Vagina (tissue), 2 donors: ENCODE results near the gene ARHGEF39. TPM values are rescaled to one million over a fixed set of nuclear protein-coding genes. Genes with fewer than 3 reads are reported as not detected.

Experiments used
- DNase-seq, 2 donors: peaks; one replicate each; pipeline ENCODE4 v3.0.0-alpha.2; 2017; ENCODE audit errors: extremely low spot score in 2 of 2
- H3K27ac ChIP-seq: fragments of 200-600 bp; sonication (generic); one replicate; pipeline ENCODE4 v1.5.1; 2019
- H3K27me3 ChIP-seq: fragments of 200-600 bp; sonication (generic); one replicate; pipeline ENCODE4 v1.5.1; 2019
- H3K36me3 ChIP-seq, 2 donors: fragments of 200-600 bp; sonication (generic); one replicate each; pipeline ENCODE4 v1.5.1; 2017 to 2019
- H3K4me1 ChIP-seq: fragments of 200-600 bp; sonication (generic); one replicate; pipeline ENCODE4 v1.5.1; 2019
- H3K4me3 ChIP-seq, 2 donors: fragments of 200-600 bp; sonication (generic); 1 replicate in 1 of 2; 2 replicates in 1 of 2; pipeline ENCODE4 v1.5.1; 2016 to 2019
- H3K9me3 ChIP-seq: fragments of 200-600 bp; sonication (generic); one replicate; pipeline ENCODE4 v1.5.1; 2019
- POLR2A ChIP-seq, 2 donors: fragments of 450-650 bp; IDR thresholded peaks; one replicate each; pipeline ENCODE4 v1.6.1; 2017; ENCODE audit warnings: antibody characterized with exemption in 2 of 2, mild to moderate bottlenecking in 2 of 2, moderate library complexity in 2 of 2
- POLR2AphosphoS5 ChIP-seq, 2 donors: sonication (generic); formaldehyde crosslinking; IDR thresholded peaks; one replicate each; pipeline ENCODE4 v1.9.0; 2017; ENCODE audit warnings: antibody characterized with exemption in 2 of 2, mild to moderate bottlenecking in 2 of 2, low read depth in 1 of 2; ENCODE audit not compliant: insufficient read depth in 1 of 2
- intact Hi-C: fragments of 100-400 bp; cut with DNase I; formaldehyde crosslinking; loops from one replicate; pipeline ENCODE4 v1.15.1; 2023
- total RNA-seq: library from RNA; depleted of rRNA; stranded (reverse); fragments of >200 nt; gene quantifications from one replicate; pipeline ENCODE4 v1.2.3, GENCODE V29; 2016
- TF ChIP-seq, protein P1 (sequence below), 3 experiments: fragments of 450-650 bp in 2 of 3; fragments of 200-600 bp in 1 of 3; sonication (generic) in 1 of 3; IDR thresholded peaks; one replicate each; pipeline ENCODE4 v1.5.1; 2017 to 2019; ENCODE audit warnings: antibody characterized with exemption in 3 of 3, mild to moderate bottlenecking in 2 of 3, moderate library complexity in 2 of 3

ARHGEF39 gene
- total RNA-seq, 1 donor from 2014 or later = 1.2 TPM

DNA sequence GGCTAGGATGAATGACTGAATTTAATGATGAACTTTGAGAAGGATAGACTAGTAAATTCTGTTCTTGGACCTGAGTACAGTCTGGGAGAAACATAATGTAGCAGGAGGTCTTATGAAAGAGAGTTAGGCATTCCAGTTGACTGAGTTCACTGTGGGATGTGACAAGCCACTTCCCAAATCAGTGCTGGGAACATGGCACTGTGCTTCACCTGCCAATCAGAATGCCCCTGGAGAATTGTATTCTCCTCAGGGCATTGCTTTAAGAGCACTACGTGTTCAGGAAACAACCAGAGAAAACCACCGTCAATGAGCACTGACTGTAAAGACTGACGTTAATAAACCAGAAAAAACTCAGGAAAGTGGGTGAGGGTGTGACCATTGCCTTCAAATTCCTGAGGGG is 5.7 kb downstream of the ARHGEF39 start:
- no peaks in the 10 kb centered on the region for H3K27me3 ChIP-seq
- H3K27ac ChIP-seq = peak overlapping the region; percentile 96
- peaks cover 0 to 11% of the 10 kb centered on the region in 2 donors for H3K36me3 ChIP-seq
- H3K4me3 ChIP-seq = peak overlapping the region; percentile 84 to 97
- no peak for DNase-seq
- no peaks in the 10 kb centered on the region for H3K9me3 ChIP-seq
- peaks cover 22% of the 10 kb centered on the region for H3K4me1 ChIP-seq
- intact Hi-C loops = loop anchor here (2.0 to 10.0 kb wide), 3 partner anchors 33 to 155 kb away; partner anchors contain the start of genes HINT2 and SPAG8
- TF ChIP-seq, protein P1, sequence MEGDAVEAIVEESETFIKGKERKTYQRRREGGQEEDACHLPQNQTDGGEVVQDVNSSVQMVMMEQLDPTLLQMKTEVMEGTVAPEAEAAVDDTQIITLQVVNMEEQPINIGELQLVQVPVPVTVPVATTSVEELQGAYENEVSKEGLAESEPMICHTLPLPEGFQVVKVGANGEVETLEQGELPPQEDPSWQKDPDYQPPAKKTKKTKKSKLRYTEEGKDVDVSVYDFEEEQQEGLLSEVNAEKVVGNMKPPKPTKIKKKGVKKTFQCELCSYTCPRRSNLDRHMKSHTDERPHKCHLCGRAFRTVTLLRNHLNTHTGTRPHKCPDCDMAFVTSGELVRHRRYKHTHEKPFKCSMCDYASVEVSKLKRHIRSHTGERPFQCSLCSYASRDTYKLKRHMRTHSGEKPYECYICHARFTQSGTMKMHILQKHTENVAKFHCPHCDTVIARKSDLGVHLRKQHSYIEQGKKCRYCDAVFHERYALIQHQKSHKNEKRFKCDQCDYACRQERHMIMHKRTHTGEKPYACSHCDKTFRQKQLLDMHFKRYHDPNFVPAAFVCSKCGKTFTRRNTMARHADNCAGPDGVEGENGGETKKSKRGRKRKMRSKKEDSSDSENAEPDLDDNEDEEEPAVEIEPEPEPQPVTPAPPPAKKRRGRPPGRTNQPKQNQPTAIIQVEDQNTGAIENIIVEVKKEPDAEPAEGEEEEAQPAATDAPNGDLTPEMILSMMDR (IDR thresholded peaks at IDR 0.05) = no peak
- TF ChIP-seq POLR2AphosphoS5 (IDR thresholded peaks at IDR 0.05; ENCODE audit: insufficient read depth in 1 of 2, low read depth in 1 of 2) (peak in 1 of 2 donors; percentile 25), POLR2A (IDR thresholded peaks at IDR 0.05) (no peak)

DNA sequence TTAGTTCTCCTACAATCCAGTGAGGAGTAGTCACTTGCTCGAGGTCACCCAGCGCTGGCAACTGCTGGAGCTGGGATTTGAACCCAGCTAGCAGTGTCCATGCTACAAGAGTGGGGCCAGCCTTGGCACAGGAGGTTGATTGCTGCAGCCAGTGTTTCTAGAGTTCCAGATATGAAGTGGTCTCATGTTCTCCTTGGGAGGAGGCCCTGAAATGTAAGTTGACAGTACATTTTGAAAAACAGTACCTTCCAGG is 6.1 kb downstream of the ARHGEF39 start:
- peak overlapping the region; percentile 96 for H3K27ac ChIP-seq
- H3K4me3 ChIP-seq = peak overlapping the region; percentile 84 to 97
- peaks cover 0 to 11% of the 10 kb centered on the region in 2 donors for H3K36me3 ChIP-seq
- DNase-seq = no peak
- intact Hi-C loops = loop anchor here (2.0 to 10.0 kb wide), 3 partner anchors 33 to 156 kb away; partner anchors contain the start of genes HINT2 and SPAG8
- peaks cover 18% of the 10 kb centered on the region for H3K4me1 ChIP-seq
- no peak for TF ChIP-seq POLR2AphosphoS5 (IDR thresholded peaks at IDR 0.05; ENCODE audit: insufficient read depth in 1 of 2, low read depth in 1 of 2)
- no peak for TF ChIP-seq POLR2A (IDR thresholded peaks at IDR 0.05)
- TF ChIP-seq, protein P1 (IDR thresholded peaks at IDR 0.05) = no peak
- H3K27me3 ChIP-seq = no peaks in the 10 kb centered on the region
- no peaks in the 10 kb centered on the region for H3K9me3 ChIP-seq

DNA sequence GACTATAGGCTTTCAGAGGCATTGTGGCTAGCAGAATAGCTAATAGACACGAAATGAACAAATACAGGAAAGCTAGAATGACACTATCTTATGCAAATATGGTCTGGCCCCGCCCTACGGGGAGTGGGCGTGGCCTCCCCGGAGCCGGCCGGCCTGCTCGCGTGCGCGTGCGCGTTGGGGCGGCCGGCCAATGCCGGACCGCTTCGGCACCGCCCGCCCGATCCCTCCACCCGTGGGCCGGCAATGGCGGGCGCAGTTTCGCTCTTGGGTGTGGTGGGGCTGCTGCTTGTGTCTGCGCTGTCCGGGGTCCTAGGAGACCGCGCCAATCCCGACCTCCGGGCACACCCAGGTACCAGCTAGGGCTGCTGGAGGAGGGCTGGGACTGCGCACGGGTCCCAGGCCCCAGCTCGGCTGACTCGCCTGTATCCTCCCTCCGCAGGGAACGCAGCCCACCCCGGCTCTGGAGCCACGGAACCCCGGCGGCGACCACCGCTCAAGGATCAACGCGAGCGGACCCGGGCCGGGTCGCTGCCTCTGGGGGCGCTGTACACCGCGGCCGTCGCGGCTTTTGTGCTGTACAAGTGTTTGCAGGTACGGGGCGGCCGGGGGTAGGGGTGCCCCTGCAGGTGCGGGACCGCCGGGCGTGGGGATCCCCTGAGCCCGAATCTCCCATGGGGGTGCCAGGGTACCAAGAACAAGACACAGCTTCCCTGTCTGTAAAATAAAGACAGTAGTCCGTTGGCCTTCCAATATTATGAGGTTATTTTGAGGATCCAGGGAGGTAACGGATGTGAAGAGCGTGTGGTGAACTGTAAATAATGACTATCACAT is 6.6 kb downstream of the ARHGEF39 start, which contains the start of gene CCDC107:
CCDC107 (plus strand) TSS at position 156 of the 831 bp plus-strand sequence; CDS start at position 244, 88 bp downstream.
- peaks cover 18% of the 10 kb centered on the region for H3K4me1 ChIP-seq
- H3K9me3 ChIP-seq = no peaks in the 10 kb centered on the region
- no peak for DNase-seq
- intact Hi-C loops = loop anchor here (2.0 to 10.0 kb wide), 3 partner anchors 34 to 156 kb away; partner anchors contain the start of genes HINT2 and SPAG8
- H3K36me3 ChIP-seq = peaks cover 0 to 11% of the 10 kb centered on the region in 2 donors
- H3K4me3 ChIP-seq = peak within 1 kb of the TSS; percentile 84 to 97
- H3K27ac ChIP-seq = peak within 1 kb of the TSS; percentile 96
- no peaks in the 10 kb centered on the region for H3K27me3 ChIP-seq
- TF ChIP-seq, protein P1 (IDR thresholded peaks at IDR 0.05) = peak in 2 of 3 experiments; percentile 31 to 63
- TF ChIP-seq POLR2AphosphoS5 (IDR thresholded peaks at IDR 0.05; ENCODE audit: insufficient read depth in 1 of 2, low read depth in 1 of 2) (peak in 1 of 2 donors; percentile 64), POLR2A (IDR thresholded peaks at IDR 0.05) (peak; percentile 83 to 96)

DNA sequence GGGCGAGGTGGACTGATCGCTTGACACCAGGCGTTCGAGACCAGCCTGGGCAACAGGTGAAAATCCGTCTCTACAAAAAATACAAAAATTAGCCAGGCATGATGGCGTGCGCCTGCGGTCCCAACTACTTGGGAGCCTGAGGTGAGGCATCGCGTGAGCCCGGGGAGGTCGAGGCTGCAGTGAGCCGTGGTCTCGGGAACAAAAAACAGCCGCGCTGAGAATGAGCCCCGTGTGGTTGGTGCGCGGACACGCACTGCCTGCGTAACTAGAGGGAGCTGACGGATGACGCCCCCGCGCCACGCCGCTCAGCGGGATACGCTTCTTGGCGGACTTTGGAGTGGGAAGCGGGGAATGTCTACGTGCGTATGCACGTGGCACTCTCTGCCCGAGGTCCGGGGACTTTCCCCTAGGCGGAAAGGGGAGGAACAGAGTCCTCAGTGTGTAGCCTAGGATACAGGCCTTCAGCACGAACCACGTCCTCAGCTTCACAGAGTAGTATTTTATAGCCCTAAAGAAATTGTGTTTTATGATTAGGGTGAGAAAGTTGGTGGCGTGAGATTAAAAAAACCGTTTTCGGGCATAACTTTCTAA is 7.4 kb downstream of the ARHGEF39 start, which contains the start of gene RMRP:
RMRP (minus strand) TSS at position 474 of the 591 bp plus-strand sequence.
- no peaks in the 10 kb centered on the region for H3K27me3 ChIP-seq
- peak within 1 kb of the TSS; percentile 96 for H3K27ac ChIP-seq
- TF ChIP-seq, protein P1 (IDR thresholded peaks at IDR 0.05) = peak in 2 of 3 experiments; percentile 3 to 43
- TF ChIP-seq POLR2A (IDR thresholded peaks at IDR 0.05) = peak in 1 of 2 donors; percentile 59
- TF ChIP-seq POLR2AphosphoS5 (IDR thresholded peaks at IDR 0.05; ENCODE audit: insufficient read depth in 1 of 2, low read depth in 1 of 2) = peak; percentile 85 to 94
- peak within 1 kb of the TSS; percentile 84 to 97 for H3K4me3 ChIP-seq
- peak in 1 of 2 donors; percentile 99 for DNase-seq
- peaks cover 18% of the 10 kb centered on the region for H3K4me1 ChIP-seq
- H3K36me3 ChIP-seq = peaks cover 0 to 11% of the 10 kb centered on the region in 2 donors
- intact Hi-C loops = loop anchor here (2.0 to 10.0 kb wide), 3 partner anchors 35 to 157 kb away; partner anchors contain the start of genes HINT2 and SPAG8
- H3K9me3 ChIP-seq = no peaks in the 10 kb centered on the region
